H9 (cell line): Measurements from ENCODE around the gene SSX7. TPM values are rescaled to one million over a fixed set of nuclear protein-coding genes. Genes with fewer than 3 reads are reported as not detected.

Experiments used
- DNase-seq: peaks from one replicate; pipeline ENCODE4 v3.0.0-alpha.2; 2017
- H2AFZ ChIP-seq: one replicate; pipeline ENCODE4 v1.6.1; 2013; ENCODE audit warnings: mild to moderate bottlenecking, low read length, control low read depth, moderate library complexity
- H2AK5ac ChIP-seq: 2 replicates; pipeline ENCODE4 v1.6.1; 2013; ENCODE audit warnings: low read length, control low read depth, mixed read lengths; ENCODE audit not compliant: insufficient read length
- H2BK120ac ChIP-seq: one replicate; pipeline ENCODE4 v1.6.1; 2013; ENCODE audit warnings: low read depth, mild to moderate bottlenecking, low read length, control low read depth, inconsistent platforms; ENCODE audit not compliant: poor library complexity, severe bottlenecking
- H2BK12ac ChIP-seq: 2 replicates; pipeline ENCODE4 v1.6.1; 2013; ENCODE audit warnings: low read length, control low read depth, mixed read lengths, low read depth; ENCODE audit not compliant: insufficient read length
- H2BK15ac ChIP-seq: 2 replicates; pipeline ENCODE4 v1.6.1; 2013; ENCODE audit warnings: low read depth, low read length, control low read depth
- H2BK20ac ChIP-seq: one replicate; pipeline ENCODE4 v1.6.1; 2013; ENCODE audit warnings: low read depth, mild to moderate bottlenecking, low read length, control low read depth, inconsistent platforms; ENCODE audit not compliant: poor library complexity, severe bottlenecking
- H2BK5ac ChIP-seq: 2 replicates; pipeline ENCODE4 v1.6.1; 2013; ENCODE audit warnings: low read length, control low read depth, mixed read lengths; ENCODE audit not compliant: insufficient read length
- H3K14ac ChIP-seq: 2 replicates; pipeline ENCODE4 v1.6.1; 2013; ENCODE audit warnings: low read length, control low read depth; ENCODE audit not compliant: insufficient read depth
- H3K18ac ChIP-seq: 2 replicates; pipeline ENCODE4 v1.6.1; 2013; ENCODE audit warnings: low read depth, mild to moderate bottlenecking, mixed read lengths, low read length, control low read depth; ENCODE audit not compliant: insufficient read length
- H3K23ac ChIP-seq: 2 replicates; pipeline ENCODE4 v1.6.1; 2013; ENCODE audit warnings: low read length, control low read depth, mixed read lengths, low read depth; ENCODE audit not compliant: insufficient read length
- H3K23me2 ChIP-seq: 2 replicates; pipeline ENCODE4 v1.6.1; 2013; ENCODE audit warnings: low read depth, mild to moderate bottlenecking, mixed read lengths, low read length, control low read depth; ENCODE audit not compliant: insufficient read length, poor library complexity, severe bottlenecking
- H3K27ac ChIP-seq: 2 replicates; pipeline ENCODE4 v1.5.1; 2013; ENCODE audit warnings: low read length, control low read depth, mixed read lengths, low read depth; ENCODE audit not compliant: insufficient read length
- H3K27me3 ChIP-seq: 2 replicates; pipeline ENCODE4 v1.6.1; 2013; ENCODE audit warnings: low read length, control low read depth, inconsistent platforms; ENCODE audit not compliant: insufficient read depth
- H3K4ac ChIP-seq: 2 replicates; pipeline ENCODE4 v1.6.1; 2013; ENCODE audit warnings: low read depth, mild to moderate bottlenecking, control low read depth, inconsistent platforms, low read length, moderate library complexity
- H3K4me1 ChIP-seq: 2 replicates; pipeline ENCODE4 v1.6.1; 2013; ENCODE audit warnings: low read length, control low read depth, inconsistent platforms; ENCODE audit not compliant: insufficient read depth
- H3K4me2 ChIP-seq: 2 replicates; pipeline ENCODE4 v1.6.1; 2013; ENCODE audit warnings: low read length, control low read depth, mixed read lengths; ENCODE audit not compliant: insufficient read length, insufficient read depth
- H3K56ac ChIP-seq: 2 replicates; pipeline ENCODE4 v1.6.1; 2013; ENCODE audit warnings: low read depth, mild to moderate bottlenecking, mixed read lengths, low read length, control low read depth; ENCODE audit not compliant: insufficient read length
- H3K79me1 ChIP-seq: 2 replicates; pipeline ENCODE4 v1.6.1; 2013; ENCODE audit warnings: low read depth, mild to moderate bottlenecking, moderate library complexity, low read length, control low read depth, inconsistent platforms; ENCODE audit not compliant: insufficient read depth, poor library complexity, severe bottlenecking
- H3K79me2 ChIP-seq: 2 replicates; pipeline ENCODE4 v1.6.1; 2013; ENCODE audit warnings: low read length, control low read depth, inconsistent platforms; ENCODE audit not compliant: insufficient read depth
- H3K9ac ChIP-seq: 2 replicates; pipeline ENCODE4 v1.6.1; 2013; ENCODE audit warnings: low read length, control low read depth, mixed read lengths; ENCODE audit not compliant: insufficient read length; ENCODE audit errors: extremely low read depth
- H3K9me3 ChIP-seq: one replicate; pipeline ENCODE4 v1.6.1; 2013; ENCODE audit warnings: low read depth, low read length, inconsistent platforms; ENCODE audit not compliant: control insufficient read depth
- H3T11ph ChIP-seq: one replicate; pipeline ENCODE4 v1.6.1; 2013; ENCODE audit warnings: mild to moderate bottlenecking, low read length, control low read depth, inconsistent platforms
- H4K20me1 ChIP-seq: one replicate; pipeline ENCODE4 v1.6.1; 2013; ENCODE audit not compliant: control insufficient read depth, insufficient read length, insufficient read depth
- H4K5ac ChIP-seq: 2 replicates; pipeline ENCODE4 v1.6.1; 2013; ENCODE audit warnings: low read depth, mild to moderate bottlenecking, mixed read lengths, low read length, control low read depth; ENCODE audit not compliant: insufficient read length
- H4K8ac ChIP-seq: replicated peaks from 2 replicates; pipeline ENCODE4 v1.6.1; 2013; ENCODE audit warnings: low read length, control low read depth, mixed read lengths, low read depth; ENCODE audit not compliant: insufficient read length
- H4K91ac ChIP-seq: 2 replicates; pipeline ENCODE4 v1.6.1; 2013; ENCODE audit warnings: low read depth, mild to moderate bottlenecking, moderate library complexity, mixed read lengths, low read length, control low read depth; ENCODE audit not compliant: insufficient read length
- H3K27ac Mint-ChIP-seq, 3 experiments: 2 replicates in 2 of 3; 3 replicates in 1 of 3; pipeline ENCODE4 v1.8.0; 2020 to 2021; ENCODE audit warnings: mixed read lengths in 3 of 3, mild to moderate bottlenecking in 1 of 3, moderate library complexity in 1 of 3
- H3K27me3 Mint-ChIP-seq: 2 replicates; pipeline ENCODE4 v1.8.0; 2021; ENCODE audit warnings: low read depth, mild to moderate bottlenecking, moderate library complexity, mixed read lengths
- H3K36me3 Mint-ChIP-seq, 3 experiments: 2 replicates in 2 of 3; 3 replicates in 1 of 3; pipeline ENCODE4 v1.8.0; 2020 to 2021; ENCODE audit warnings: low read depth in 3 of 3, mixed read lengths in 3 of 3; ENCODE audit not compliant: insufficient read depth in 1 of 3
- H3K4me1 Mint-ChIP-seq, 2 experiments: 2 replicates each; pipeline ENCODE4 v1.8.0; 2020; ENCODE audit warnings: mixed read lengths in 2 of 2
- H3K4me3 Mint-ChIP-seq, 2 experiments: 2 replicates in 1 of 2; 3 replicates in 1 of 2; pipeline ENCODE4 v1.8.0; 2020 to 2021; ENCODE audit warnings: mild to moderate bottlenecking in 2 of 2, mixed read lengths in 2 of 2, moderate library complexity in 1 of 2
- H3K9me3 Mint-ChIP-seq, 2 experiments: 2 replicates in 1 of 2; 3 replicates in 1 of 2; pipeline ENCODE4 v1.8.0; 2020; ENCODE audit warnings: mild to moderate bottlenecking in 2 of 2, mixed read lengths in 2 of 2, moderate library complexity in 1 of 2
- CTCF ChIP-seq: fragments of 200-600 bp; sonication (generic); conservative IDR thresholded peaks from 3 replicates; pipeline ENCODE4 v1.8.0; 2021; ENCODE audit warnings: antibody characterized with exemption, mild to moderate bottlenecking
- WGBS: extraction: QIAGEN DNeasy Blood & Tissue Kit; methylation state at CpG from one replicate; pipeline ENCODE4 v1.1.7; 2013; ENCODE audit warnings: missing lambda C conversion rate, low lambda C conversion rate, mixed read lengths; ENCODE audit not compliant: insufficient read length; ENCODE audit errors: extremely low coverage; 5-methylcytosine and 5-hydroxymethylcytosine counted together
- total RNA-seq: library from RNA; stranded (reverse); gene quantifications from 2 replicates; pipeline ENCODE4 v1.2.1, GENCODE V29; 2021

SSX7 gene
- total RNA-seq, 1 experiment from 2014 or later: not detected

- Mint-ChIP-seq H3K9me3 (peaks cover 66 to 77% of the 10 kb centered on the region in 2 experiments), H3K27ac (no peak overlapping the region), H3K4me1 (no peaks in the 10 kb centered on the region), H3K4me3 (no peak overlapping the region), H3K27me3 (peaks cover 6% of the 10 kb centered on the region), H3K36me3 (no peaks in the 10 kb centered on the region; a peak in 3 of 7 replicates)
- Histone ChIP-seq H3K14ac (no peak overlapping the region), H2BK120ac (no peak overlapping the region), H2BK15ac (no peak overlapping the region), H3K79me1 (no peaks in the 10 kb centered on the region), H3K18ac (no peak overlapping the region), H2BK20ac (no peak overlapping the region), H3K4me1 (no peaks in the 10 kb centered on the region), H4K5ac (no peak overlapping the region), H4K91ac (no peak overlapping the region), H2AK5ac (no peak overlapping the region), H3K27ac (no peak overlapping the region), H2AFZ (no peak overlapping the region), H4K20me1 (no peaks in the 10 kb centered on the region), H3K23me2 (no peaks in the 10 kb centered on the region), H3K79me2 (no peaks in the 10 kb centered on the region), H3K23ac (no peak overlapping the region), H2BK5ac (no peak overlapping the region), H3T11ph (no peak overlapping the region), H3K9ac (no peak overlapping the region), H3K4ac (no peak overlapping the region), H3K56ac (no peak overlapping the region), H3K4me2 (no peak overlapping the region), H2BK12ac (no peak overlapping the region), H3K9me3 (peaks cover 64% of the 10 kb centered on the region), H3K27me3 (no peaks in the 10 kb centered on the region), H4K8ac (no peak overlapping the region)
- no peak for TF ChIP-seq CTCF
- no peak for DNase-seq
- WGBS: no CpG with 5 or more reads among the region's 6 CpGs
Observed at GRCh38 chrX:52594658-52595057, 60.0 kb downstream of the SSX7 start.

Other genes starting within 250 kb of the SSX7 start
- gene XAGE1A, start 159.1 kb downstream of the SSX7 start, total RNA-seq: not detected in 2 replicates
- gene XAGE1B, start 137.8 kb downstream of the SSX7 start, total RNA-seq: not detected in 2 replicates
- gene SSX2, start 52.3 kb upstream of the SSX7 start, total RNA-seq: not detected in 2 replicates
- gene SSX2B, start 96.4 kb upstream of the SSX7 start, total RNA-seq: not detected in 2 replicates
- gene SPANXN5, start 142.5 kb upstream of the SSX7 start, total RNA-seq: not detected in 2 replicates
- gene XAGE5, start 156.4 kb upstream of the SSX7 start, total RNA-seq: not detected in 2 replicates
- not detected in 2 replicates for gene XAGE3, start 213.2 kb upstream of the SSX7 start, total RNA-seq
- gene FAM156B, start 242.4 kb upstream of the SSX7 start, total RNA-seq: 11.2 and 13.7 TPM in 2 replicates